AG09319 (cell line): Measurements from ENCODE around the gene C19orf44.

Source experiments
- DNase-seq: peaks from one replicate; pipeline ENCODE4 v3.0.0-alpha.2; 2010; ENCODE audit warnings: low read depth; ENCODE audit errors: extremely low read depth
- TF ChIP-seq, protein P1 (sequence below): IDR thresholded peaks from 2 replicates; pipeline ENCODE4 v1.5.1; 2011; ENCODE audit warnings: low read depth, mild to moderate bottlenecking, inconsistent platforms, low read length, moderate library complexity

C19orf44 gene

DNA sequence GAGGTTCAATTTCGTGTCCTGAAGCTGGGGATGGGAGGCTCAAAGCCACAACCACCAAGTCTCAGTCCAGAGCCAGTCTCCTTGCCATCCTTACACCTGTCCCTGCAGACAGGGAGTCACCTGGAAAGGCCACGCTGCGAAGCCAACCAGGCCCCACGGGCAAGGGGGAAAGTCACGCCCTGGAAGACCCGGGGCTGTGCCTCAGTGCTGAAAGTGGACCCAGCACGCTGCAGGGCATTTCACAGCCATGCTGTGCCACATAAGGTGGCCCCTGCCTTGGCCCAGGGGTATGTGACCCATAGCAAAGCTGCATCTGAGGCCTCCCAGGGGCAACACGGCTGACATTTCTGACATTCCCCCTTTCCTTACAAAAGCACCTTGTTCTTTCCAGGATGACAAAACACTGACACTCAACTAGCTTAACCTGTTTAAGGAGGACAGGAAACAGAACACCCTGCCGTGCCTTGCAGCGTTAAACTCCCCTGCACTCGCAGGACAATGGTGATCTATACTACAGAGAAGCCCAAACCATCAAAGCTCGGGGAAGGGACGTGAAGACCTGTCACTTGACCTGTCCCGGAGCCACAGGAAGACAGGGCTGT is 31.2 kb downstream of the C19orf44 start:
- no peak for DNase-seq
- TF ChIP-seq, protein P1, sequence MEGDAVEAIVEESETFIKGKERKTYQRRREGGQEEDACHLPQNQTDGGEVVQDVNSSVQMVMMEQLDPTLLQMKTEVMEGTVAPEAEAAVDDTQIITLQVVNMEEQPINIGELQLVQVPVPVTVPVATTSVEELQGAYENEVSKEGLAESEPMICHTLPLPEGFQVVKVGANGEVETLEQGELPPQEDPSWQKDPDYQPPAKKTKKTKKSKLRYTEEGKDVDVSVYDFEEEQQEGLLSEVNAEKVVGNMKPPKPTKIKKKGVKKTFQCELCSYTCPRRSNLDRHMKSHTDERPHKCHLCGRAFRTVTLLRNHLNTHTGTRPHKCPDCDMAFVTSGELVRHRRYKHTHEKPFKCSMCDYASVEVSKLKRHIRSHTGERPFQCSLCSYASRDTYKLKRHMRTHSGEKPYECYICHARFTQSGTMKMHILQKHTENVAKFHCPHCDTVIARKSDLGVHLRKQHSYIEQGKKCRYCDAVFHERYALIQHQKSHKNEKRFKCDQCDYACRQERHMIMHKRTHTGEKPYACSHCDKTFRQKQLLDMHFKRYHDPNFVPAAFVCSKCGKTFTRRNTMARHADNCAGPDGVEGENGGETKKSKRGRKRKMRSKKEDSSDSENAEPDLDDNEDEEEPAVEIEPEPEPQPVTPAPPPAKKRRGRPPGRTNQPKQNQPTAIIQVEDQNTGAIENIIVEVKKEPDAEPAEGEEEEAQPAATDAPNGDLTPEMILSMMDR = no peak

GRCh38 chr19:16527971-16528521 is 31.9 kb downstream of the C19orf44 start:
- no peak for DNase-seq
- TF ChIP-seq, protein P1 = peak; percentile 28

- TF ChIP-seq, protein P1 = no peak
- DNase-seq = no peak
Measured at GRCh38 chr19:16529466-16530144, 33.4 kb downstream of the C19orf44 start.

- TF ChIP-seq, protein P1 = no peak
- DNase-seq = no peak
Measured at GRCh38 chr19:16530540-16531379, 34.6 kb downstream of the C19orf44 start.

- DNase-seq = no peak
- TF ChIP-seq, protein P1 = no peak
Measured at GRCh38 chr19:16531380-16531669, 35.1 kb downstream of the C19orf44 start.

- DNase-seq = no peak
- TF ChIP-seq, protein P1 = no peak
Measured at GRCh38 chr19:16532440-16533234, 36.4 kb downstream of the C19orf44 start.
